ENCODE results near the gene LACTB.

GRCh38 chr15:63156755-63157117 lies 35.1 kb downstream of the LACTB start:
- no peak for TF ChIP-seq MAX (IDR thresholded peaks at IDR 0.05)
- TF ChIP-seq TAF1 (conservative IDR thresholded peaks at IDR 0.05) = no peak
- TF ChIP-seq, protein P1, sequence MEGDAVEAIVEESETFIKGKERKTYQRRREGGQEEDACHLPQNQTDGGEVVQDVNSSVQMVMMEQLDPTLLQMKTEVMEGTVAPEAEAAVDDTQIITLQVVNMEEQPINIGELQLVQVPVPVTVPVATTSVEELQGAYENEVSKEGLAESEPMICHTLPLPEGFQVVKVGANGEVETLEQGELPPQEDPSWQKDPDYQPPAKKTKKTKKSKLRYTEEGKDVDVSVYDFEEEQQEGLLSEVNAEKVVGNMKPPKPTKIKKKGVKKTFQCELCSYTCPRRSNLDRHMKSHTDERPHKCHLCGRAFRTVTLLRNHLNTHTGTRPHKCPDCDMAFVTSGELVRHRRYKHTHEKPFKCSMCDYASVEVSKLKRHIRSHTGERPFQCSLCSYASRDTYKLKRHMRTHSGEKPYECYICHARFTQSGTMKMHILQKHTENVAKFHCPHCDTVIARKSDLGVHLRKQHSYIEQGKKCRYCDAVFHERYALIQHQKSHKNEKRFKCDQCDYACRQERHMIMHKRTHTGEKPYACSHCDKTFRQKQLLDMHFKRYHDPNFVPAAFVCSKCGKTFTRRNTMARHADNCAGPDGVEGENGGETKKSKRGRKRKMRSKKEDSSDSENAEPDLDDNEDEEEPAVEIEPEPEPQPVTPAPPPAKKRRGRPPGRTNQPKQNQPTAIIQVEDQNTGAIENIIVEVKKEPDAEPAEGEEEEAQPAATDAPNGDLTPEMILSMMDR (IDR thresholded peaks at IDR 0.05; ENCODE audit: low read depth, low read length, missing input control) = no peak
- no peak for TF ChIP-seq REST (IDR thresholded peaks at IDR 0.05)
- TF ChIP-seq, protein P2, sequence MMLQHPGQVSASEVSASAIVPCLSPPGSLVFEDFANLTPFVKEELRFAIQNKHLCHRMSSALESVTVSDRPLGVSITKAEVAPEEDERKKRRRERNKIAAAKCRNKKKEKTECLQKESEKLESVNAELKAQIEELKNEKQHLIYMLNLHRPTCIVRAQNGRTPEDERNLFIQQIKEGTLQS (IDR thresholded peaks at IDR 0.05) = no peak
